NT2/D1 (cell line): ENCODE data around the gene NKG7.

ENCODE experiments used
- DNase-seq: peaks from one replicate; pipeline ENCODE4 v3.0.0-alpha.2; 2011; ENCODE audit warnings: low read depth, low spot score
- H3K27me3 ChIP-seq: 2 replicates; pipeline ENCODE4 v1.6.0; 2011; ENCODE audit warnings: mild to moderate bottlenecking; ENCODE audit not compliant: insufficient read length, insufficient read depth
- H3K36me3 ChIP-seq: 2 replicates; pipeline ENCODE4 v1.6.1; 2011; ENCODE audit warnings: mild to moderate bottlenecking, low read length, mixed read lengths; ENCODE audit not compliant: insufficient read depth, insufficient read length
- H3K4me1 ChIP-seq: 2 replicates; pipeline ENCODE4 v1.5.1; 2011; ENCODE audit not compliant: insufficient read depth, insufficient read length
- H3K4me3 ChIP-seq: 2 replicates; pipeline ENCODE4 v1.5.1; 2011; ENCODE audit warnings: low read depth; ENCODE audit not compliant: insufficient read length
- H3K9ac ChIP-seq: 2 replicates; pipeline ENCODE4 v1.6.0; 2011; ENCODE audit warnings: low read depth; ENCODE audit not compliant: insufficient read length
- H3K9me3 ChIP-seq: 2 replicates; pipeline ENCODE4 v1.5.1; 2011; ENCODE audit warnings: mild to moderate bottlenecking, low read length; ENCODE audit not compliant: insufficient read depth
- SUZ12 ChIP-seq: IDR thresholded peaks from 2 replicates; pipeline ENCODE4 v1.6.1; 2011; ENCODE audit not compliant: insufficient read length, insufficient read depth; ENCODE audit errors: extremely low read depth
- YY1 ChIP-seq: IDR thresholded peaks from 2 replicates; pipeline ENCODE4 v1.6.1; 2011; ENCODE audit not compliant: insufficient read length, insufficient read depth
- ZNF274 ChIP-seq: IDR thresholded peaks from 2 replicates; pipeline ENCODE4 v1.6.1; 2011; ENCODE audit warnings: mild to moderate bottlenecking, low read depth, low read length

Gene NKG7

GRCh38 chr19:51380379-51380778, 7.9 kb upstream of the NKG7 start:
- H3K4me3 ChIP-seq = no peak overlapping the region
- no peak for DNase-seq
- TF ChIP-seq ZNF274 (no peak), YY1 (no peak), SUZ12 (no peak)
- H3K9me3 ChIP-seq = peaks cover 7% of the 10 kb centered on the region; the same call in 1 of the 2 replicates
- no peak overlapping the region for H3K9ac ChIP-seq
- H3K27me3 ChIP-seq = no peaks in the 10 kb centered on the region
- H3K4me1 ChIP-seq = no peaks in the 10 kb centered on the region
- H3K36me3 ChIP-seq = no peaks in the 10 kb centered on the region

DNA sequence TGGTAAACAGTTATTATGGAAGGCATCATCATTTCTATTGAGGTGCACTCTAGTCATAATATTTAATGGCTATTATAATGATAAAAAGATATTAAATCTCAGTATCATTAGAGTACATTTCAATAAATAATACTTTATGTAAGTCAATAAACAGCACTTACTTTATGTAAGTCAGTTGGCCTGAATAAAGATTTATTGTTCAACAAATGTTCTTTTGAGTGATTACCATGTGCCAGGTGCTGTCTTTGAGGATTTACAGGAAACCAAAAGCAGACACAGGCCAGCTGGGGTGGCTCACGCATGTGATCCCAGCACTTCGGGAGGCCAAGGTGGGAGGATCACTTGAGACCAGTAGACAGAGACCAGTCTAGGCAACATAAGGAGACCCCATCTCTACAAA, 5.0 kb upstream of the NKG7 start:
- H3K4me3 ChIP-seq = no peak overlapping the region
- H3K9ac ChIP-seq = no peak overlapping the region
- H3K9me3 ChIP-seq = peaks cover 7% of the 10 kb centered on the region; the same call in 1 of the 2 replicates
- TF ChIP-seq YY1 = no peak
- TF ChIP-seq SUZ12 = no peak
- TF ChIP-seq ZNF274 = no peak
- no peak for DNase-seq
- H3K36me3 ChIP-seq = no peaks in the 10 kb centered on the region
- no peaks in the 10 kb centered on the region for H3K27me3 ChIP-seq
- H3K4me1 ChIP-seq = no peaks in the 10 kb centered on the region

DNA sequence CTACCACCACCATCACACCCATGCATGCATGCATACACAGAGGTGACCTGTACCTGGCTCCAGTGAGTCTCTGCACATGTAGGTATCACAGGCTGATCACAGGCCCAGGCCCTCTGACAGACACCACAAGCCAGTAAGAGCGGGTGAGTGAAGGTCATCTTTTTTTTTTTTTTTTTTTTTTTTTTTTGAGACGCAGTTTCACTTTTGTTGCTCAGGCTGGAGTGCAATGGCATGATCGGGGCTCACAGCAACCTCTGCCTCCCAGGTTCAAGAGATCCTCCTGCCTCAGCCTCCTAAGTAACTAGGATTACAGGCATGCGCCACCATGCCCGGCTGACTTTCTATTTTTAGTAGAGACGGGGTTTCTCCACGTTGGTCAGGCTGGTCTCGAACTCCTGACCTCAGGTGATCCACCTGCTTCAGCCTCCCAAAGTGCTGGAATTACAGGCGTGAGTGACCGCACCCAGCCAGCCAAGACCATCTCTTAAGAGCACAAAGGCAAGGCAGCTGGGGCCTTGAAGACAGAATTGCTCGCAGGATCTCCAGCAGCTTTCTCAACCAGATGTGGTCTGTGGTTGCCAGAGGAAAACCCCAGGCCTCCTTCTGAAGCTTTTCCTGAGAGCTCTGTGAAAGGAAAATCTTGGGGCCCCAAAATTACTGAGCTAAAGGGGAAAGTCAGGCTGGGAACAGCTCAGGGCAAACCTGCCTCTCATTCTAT, 3.2 kb upstream of the NKG7 start:
- H3K36me3 ChIP-seq = no peaks in the 10 kb centered on the region
- H3K4me1 ChIP-seq = no peaks in the 10 kb centered on the region
- H3K4me3 ChIP-seq = no peak overlapping the region
- no peak for DNase-seq
- no peaks in the 10 kb centered on the region for H3K27me3 ChIP-seq
- H3K9ac ChIP-seq = no peak overlapping the region
- no peak for TF ChIP-seq YY1
- no peak for TF ChIP-seq ZNF274
- no peak for TF ChIP-seq SUZ12
- no peaks in the 10 kb centered on the region for H3K9me3 ChIP-seq

DNA sequence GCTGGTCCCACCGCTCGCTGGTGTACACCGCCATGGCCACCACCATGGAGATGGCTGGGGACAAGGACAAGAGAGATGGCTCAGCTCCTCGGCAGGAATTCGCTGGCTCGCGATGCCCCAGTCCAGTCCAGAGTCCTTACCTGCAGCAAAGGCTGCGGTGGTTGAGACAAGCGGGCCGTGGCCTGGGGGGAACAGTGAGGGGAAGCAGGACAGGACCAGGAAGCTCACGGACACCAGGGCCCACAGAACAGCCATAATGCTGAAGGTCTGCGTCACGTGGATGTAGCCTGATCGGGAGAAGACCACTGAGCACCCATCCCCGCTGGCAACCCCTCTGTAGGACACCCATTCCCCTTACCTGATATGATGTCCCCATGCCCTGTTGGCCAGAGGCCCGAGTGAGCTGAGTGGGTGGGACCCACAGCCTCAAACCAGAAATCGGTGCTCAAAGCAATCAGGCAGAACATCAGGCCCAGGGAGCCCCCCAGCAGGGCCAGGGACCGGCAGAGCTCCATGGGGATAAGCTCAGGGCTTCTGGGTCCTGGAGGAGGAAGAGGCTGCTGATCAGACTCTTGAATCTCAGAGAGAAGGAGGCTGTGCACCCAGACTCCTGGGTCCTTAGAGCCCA, 319 bp downstream of the NKG7 start:
- Histone ChIP-seq H3K4me1 (peaks cover 4% of the 10 kb centered on the region), H3K9ac (no peak overlapping the region), H3K4me3 (no peak overlapping the region), H3K27me3 (no peaks in the 10 kb centered on the region), H3K9me3 (no peaks in the 10 kb centered on the region), H3K36me3 (no peaks in the 10 kb centered on the region)
- no peak for DNase-seq
- TF ChIP-seq SUZ12 = no peak
- no peak for TF ChIP-seq YY1
- TF ChIP-seq ZNF274 = no peak

DNA sequence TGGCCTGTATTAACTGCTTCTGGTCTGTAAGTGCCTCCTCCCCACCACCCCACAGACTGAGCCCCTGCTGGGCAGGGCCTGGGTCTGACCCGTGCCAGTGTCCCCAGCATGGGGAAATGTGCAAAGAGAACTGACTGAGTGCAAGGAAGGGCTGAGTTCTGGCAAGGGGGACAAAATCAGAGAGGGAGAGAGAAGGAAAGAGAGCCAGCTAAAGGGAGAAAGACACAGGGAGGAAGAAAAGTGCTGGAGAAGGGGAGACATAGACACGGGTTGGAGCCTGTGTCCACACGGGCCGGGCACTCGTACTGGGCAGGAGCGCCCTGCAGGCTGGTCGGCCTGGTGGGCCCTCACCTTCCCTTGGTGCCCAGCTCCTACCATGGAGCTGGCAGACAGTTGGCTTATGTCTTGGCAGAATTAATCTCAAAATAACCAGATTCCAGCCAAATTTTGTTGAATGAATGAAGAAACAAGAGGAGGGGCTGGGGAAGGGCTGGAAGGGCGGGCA, 1.2 kb downstream of the NKG7 start:
- DNase-seq = no peak
- Histone ChIP-seq H3K4me1 (peaks cover 4% of the 10 kb centered on the region), H3K27me3 (no peaks in the 10 kb centered on the region), H3K36me3 (no peaks in the 10 kb centered on the region), H3K9me3 (no peaks in the 10 kb centered on the region), H3K4me3 (no peak overlapping the region), H3K9ac (no peak overlapping the region)
- TF ChIP-seq YY1 (no peak), SUZ12 (no peak), ZNF274 (no peak)

- no peak for TF ChIP-seq YY1
- no peak for TF ChIP-seq SUZ12
- TF ChIP-seq ZNF274 = no peak
- no peaks in the 10 kb centered on the region for H3K27me3 ChIP-seq
- H3K36me3 ChIP-seq = no peaks in the 10 kb centered on the region
- H3K4me1 ChIP-seq = peaks cover 4% of the 10 kb centered on the region
- no peak overlapping the region for H3K4me3 ChIP-seq
- no peaks in the 10 kb centered on the region for H3K9me3 ChIP-seq
- DNase-seq = no peak
- H3K9ac ChIP-seq = no peak overlapping the region
These were observed 2.2 kb downstream of the NKG7 start for GRCh38 chr19:51370230-51370629.
